ENCODE measurements around the gene AKR7A3.
"Not testable (repeated sequence)": the region's sequence is repeated elsewhere in the genome, so short reads cannot be mapped to it uniquely, and the experiment has no call there.

Gene AKR7A3

GRCh38 chr1:19305880-19306279 is 17.3 kb upstream of the AKR7A3 start:
- H3K27ac ChIP-seq = no peak overlapping the region
- no peak overlapping the region for H3K4me3 ChIP-seq

DNA sequence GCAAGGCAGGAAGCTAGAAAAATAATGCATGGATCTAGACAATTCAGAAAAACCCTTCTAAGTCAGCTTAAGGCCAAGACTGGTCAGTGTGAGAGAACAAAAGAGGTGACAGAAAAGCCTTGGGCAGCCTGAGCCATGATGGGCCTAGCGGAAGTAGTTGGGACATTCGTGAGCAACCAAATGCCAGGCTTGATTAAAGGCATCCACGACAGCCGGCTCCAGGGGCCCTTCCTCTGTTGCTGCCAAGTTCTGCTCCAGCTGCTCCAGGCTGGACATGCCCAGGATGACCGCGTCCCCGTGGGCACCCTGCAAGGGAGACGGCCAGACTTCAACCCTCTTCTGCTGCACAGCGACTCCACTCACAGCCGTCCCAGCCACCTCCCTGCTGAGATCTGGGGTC is 15.5 kb upstream of the AKR7A3 start:
- H3K4me3 ChIP-seq, H3K27ac ChIP-seq: not testable (repeated sequence)

DNA sequence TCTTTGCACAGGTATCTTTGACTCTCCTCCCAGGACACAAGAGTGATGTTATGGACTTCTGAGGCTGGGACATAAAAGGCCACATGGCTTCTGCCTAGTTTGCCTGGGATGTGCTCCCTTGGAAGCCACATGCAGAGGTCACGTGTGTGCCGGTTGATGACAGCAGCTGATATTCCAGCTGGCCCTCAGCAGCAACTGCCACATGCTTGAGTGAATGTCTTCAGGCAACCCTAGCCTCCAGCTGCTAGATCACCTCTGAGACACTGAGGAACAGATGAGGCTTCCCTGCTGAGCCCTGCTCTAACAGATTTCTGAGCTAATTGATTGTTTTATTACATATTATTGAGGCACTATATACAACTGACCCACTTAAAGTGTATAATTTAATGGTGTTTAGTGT is 11.6 kb upstream of the AKR7A3 start:
- Histone ChIP-seq H3K4me3 (no peak overlapping the region), H3K27ac (no peak overlapping the region)

- Histone ChIP-seq H3K27ac (no peak overlapping the region), H3K4me3 (no peak overlapping the region)
Measured at GRCh38 chr1:19294638-19295037, 6.1 kb upstream of the AKR7A3 start.

DNA sequence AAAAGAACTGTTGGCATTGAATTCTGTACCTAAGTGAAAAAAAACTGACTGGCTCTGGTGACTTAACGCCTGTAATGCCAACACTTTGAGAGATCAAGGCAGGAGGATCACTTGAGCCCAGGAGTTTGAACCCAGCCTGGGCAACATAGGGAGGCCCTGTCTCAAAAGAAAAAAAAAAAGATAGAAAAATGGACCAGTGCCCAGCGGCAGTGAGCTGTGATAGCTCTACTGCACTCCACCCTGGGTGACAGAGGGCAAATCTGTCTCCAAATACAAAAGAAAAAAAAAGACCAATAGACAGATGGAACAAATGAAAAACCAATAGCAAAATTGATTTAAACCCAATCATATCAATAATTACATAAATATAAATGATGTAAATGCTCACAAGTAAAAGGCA is 674 bp upstream of the AKR7A3 start:
- Histone ChIP-seq H3K27ac (no peak overlapping the region), H3K4me3 (peak overlapping the region in 6 of 7 experiments; percentile 16 to 47 (median 35))

GRCh38 chr1:19287436-19288185 is 959 bp downstream of the AKR7A3 start:
- Histone ChIP-seq H3K4me3 (no peak overlapping the region), H3K27ac (no peak overlapping the region)

DNA sequence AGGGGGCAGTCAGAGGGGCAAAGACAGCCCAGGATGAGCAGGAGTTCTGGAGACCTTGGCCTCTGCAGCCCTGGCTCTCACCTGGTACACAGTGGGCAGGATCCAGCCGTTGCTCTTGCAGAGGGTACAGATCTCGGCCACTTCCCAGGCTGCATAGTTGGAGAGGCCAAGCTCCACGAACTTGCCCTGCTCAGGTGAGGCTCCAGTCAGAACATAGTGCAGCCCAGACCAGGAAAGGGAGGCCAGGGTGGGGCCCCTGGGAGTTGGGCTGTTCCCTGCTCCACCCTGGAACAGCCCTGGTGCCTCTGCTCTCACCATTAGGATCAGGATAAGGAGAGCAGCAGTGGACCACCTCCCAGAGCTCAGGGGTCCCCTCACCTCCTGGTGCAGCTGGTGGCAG is 2.8 kb downstream of the AKR7A3 start:
- H3K27ac ChIP-seq, H3K4me3 ChIP-seq: not testable (repeated sequence)

- H3K27ac ChIP-seq, H3K4me3 ChIP-seq: not testable (repeated sequence)
Measured at GRCh38 chr1:19285366-19285765, 3.2 kb downstream of the AKR7A3 start.

DNA sequence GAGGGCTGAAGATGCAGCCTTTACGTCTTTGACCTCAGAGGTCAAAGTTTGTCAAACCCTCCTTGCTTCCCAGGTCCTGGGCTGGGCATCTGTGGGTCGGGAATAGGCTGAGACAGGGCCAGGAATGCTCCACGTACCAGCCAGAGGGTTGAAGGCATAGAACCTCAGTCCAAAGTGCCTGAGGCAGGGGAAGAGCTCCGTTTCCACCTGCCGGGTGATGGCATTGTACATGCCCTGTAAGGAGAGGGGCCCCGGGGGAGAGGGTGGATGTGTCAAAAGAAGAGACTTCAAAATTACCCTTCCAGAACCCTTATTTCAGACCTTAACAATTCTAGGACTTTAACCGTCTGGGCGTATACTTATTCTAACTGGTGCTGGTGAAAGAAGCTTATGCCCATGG is 3.7 kb downstream of the AKR7A3 start:
- Histone ChIP-seq H3K4me3 (no peak overlapping the region), H3K27ac (no peak overlapping the region)

DNA sequence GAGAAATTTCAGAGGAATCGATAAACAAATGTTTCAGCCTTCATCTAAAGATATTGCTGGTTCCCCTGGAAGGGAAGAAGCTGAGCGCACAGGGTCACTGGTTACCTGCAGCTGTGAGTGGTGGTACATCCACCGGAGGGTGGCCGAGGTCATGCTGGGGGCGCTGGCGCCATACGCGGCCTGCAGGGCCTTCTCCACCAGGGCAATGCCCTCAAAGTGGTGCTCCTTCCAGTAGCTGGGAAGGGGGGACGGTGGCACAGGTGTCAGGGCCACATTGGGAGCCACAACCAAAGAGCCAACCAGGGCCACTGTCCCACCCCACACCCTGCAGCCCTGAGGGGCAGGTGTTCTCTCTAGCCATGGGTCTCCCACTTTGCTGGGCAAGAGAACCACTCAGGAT is 4.7 kb downstream of the AKR7A3 start:
- Histone ChIP-seq H3K27ac (no peak overlapping the region), H3K4me3 (no peak overlapping the region)

GRCh38 chr1:19274636-19275035 is 13.9 kb downstream of the AKR7A3 start:
- Histone ChIP-seq H3K27ac (no peak overlapping the region), H3K4me3 (peak overlapping the region in 1 of 7 experiments; percentile 16)

GRCh38 chr1:19273844-19274531 is 14.6 kb downstream of the AKR7A3 start:
- not testable (repeated sequence) for H3K27ac ChIP-seq
- H3K4me3 ChIP-seq = peak overlapping the region in 1 of 7 experiments; percentile 16

DNA sequence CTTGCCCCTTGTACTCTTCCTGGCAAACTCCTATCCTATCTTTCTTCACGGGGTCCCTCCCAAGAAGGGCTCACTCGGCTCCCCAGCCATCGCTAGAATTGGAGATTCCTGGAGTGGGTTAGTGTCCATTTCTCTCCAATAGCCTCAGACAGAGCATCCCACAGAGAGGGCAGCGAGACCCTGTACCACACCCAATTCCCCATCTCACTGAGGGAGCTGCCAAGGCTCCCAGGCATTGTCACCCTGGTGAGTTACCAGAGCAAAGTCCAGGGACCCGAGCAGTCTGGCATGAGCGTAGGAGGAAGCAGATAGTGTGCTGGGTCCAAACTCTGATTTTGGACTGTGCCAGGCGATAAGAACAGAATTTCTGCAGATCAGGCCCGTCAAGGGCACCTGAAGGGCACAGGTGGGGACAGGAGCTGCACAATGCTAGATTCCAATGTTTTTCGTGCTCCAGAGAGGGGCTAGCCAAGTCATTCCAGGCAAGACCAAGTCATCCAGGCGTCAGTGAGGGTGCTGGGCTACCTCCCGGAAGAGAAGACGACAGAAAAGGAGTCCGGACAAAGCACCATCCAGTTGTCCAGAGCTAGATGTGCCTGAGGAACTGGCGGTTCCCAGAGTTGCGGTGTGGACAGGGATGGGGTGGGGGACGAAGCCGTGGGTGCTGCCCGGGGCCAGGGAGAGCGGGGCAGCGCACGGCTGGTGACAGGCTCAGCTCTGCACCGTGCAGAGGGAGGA is 15.3 kb downstream of the AKR7A3 start:
- no peak overlapping the region for H3K27ac ChIP-seq
- no peak overlapping the region for H3K4me3 ChIP-seq

DNA sequence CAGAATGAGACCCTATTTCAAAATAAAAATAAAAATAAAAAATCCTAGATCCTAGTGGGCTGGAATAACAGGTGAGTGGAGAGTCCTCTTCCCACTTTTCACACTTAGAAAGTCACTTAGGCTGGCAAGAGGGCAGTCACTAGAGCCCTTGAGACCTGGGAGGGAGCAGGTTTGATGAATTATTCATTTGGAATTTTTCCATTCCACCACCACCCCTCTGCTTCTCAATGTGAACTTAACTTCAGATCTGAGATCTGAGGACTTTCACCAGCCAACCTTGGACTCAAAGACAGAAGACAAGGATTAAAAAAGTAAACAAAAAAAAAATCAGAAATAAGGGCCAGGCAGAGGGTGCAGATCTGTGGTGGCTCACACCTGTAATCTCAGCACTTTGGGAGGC is 16.5 kb downstream of the AKR7A3 start:
- H3K4me3 ChIP-seq = no peak overlapping the region
- no peak overlapping the region for H3K27ac ChIP-seq

DNA sequence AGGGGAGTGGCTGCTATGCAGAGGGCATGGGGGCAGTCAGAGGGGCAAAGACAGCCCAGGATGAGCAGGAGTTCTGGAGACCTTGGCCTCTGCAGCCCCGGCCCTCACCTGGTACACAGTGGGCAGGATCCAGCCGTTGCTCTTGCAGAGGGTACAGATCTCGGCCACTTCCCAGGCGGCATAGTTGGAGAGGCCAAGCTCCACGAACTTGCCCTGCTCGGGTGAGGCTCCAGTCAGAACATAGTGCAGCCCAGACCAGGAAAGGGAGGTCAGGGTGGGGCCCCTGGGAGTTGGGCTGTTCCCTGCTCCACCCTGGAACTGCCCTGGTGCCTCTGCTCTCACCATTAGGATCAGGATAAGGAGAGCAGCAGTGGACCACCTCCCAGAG is 18.2 kb downstream of the AKR7A3 start:
- not testable (repeated sequence) for H3K27ac ChIP-seq

GRCh38 chr1:19269427-19270342 is 18.9 kb downstream of the AKR7A3 start:
- not testable (repeated sequence) for H3K27ac ChIP-seq, H3K4me3 ChIP-seq

More for the DNA sequence above, 18.2 kb downstream of the AKR7A3 start:
- H3K4me3 ChIP-seq = not testable (repeated sequence)

GRCh38 chr1:19268445-19268844 is 20.1 kb downstream of the AKR7A3 start:
- Histone ChIP-seq H3K27ac (no peak overlapping the region), H3K4me3 (no peak overlapping the region)

DNA sequence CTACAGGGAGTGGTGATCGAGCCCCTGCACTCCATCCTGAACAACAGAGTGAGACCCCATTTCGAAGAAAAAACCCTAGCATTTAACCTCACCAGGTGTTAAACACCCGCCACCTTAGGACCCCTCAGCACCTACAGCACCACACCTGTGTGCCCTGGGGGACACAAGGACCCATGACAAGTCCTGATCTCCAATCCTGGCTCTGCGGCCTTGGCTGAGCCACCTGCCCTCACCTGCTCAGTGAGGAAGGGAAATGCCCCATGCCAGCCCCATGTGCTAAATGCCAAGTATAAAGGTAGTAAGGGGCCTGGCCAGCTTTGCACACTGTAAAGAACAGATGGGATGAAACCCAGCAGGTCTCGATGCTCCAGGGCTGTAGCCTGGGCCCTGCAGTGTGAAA is 25.8 kb downstream of the AKR7A3 start:
- Histone ChIP-seq H3K27ac (no peak overlapping the region), H3K4me3 (no peak overlapping the region)

DNA sequence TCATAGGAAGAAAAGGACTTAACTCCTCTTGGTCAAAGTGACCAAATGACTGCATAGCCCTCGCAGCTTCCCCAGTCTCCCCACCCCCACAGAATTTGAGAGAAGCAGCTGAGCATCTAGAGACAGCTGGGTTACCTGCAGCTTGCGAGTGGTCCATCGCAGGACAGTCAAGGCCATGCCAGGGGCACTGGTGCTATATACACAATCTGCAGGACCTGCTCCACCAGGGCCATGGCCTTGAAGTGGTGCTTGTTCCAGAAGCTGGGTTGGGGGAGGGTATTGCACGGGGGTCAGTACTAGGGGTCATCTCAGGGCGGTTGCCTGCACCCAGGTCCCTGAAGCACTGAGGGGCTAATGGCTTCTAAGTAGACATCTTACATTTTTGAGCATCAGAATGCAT is 26.5 kb downstream of the AKR7A3 start:
- Histone ChIP-seq H3K27ac (no peak overlapping the region), H3K4me3 (no peak overlapping the region)
